Measurements from ENCODE around the gene SIGLEC12. TPM values are rescaled to one million over a fixed set of nuclear protein-coding genes. Genes with fewer than 3 reads are reported as not detected.
A peak's percentile ranks its signal among the peaks of the same experiment; 100 is the strongest.
"Not testable (repeated sequence)": the region's sequence is repeated elsewhere in the genome, so short reads cannot be mapped to it uniquely, and the experiment has no call there.

SIGLEC12 gene
- polyA plus RNA-seq, 4 donors: 0.04 to 0.13 (median 0.11) TPM; not detected in 1

GRCh38 chr19:51524666-51525264 lies 23.2 kb upstream of the SIGLEC12 start:
- no peak for DNase-seq (ENCODE audit: low read depth in 4 of 4, low spot score in 3 of 4)

- DNase-seq (ENCODE audit: low read depth in 4 of 4, low spot score in 3 of 4): no peak
Measured at GRCh38 chr19:51521781-51522180, 20.2 kb upstream of the SIGLEC12 start.

- DNase-seq (ENCODE audit: low read depth in 4 of 4, low spot score in 3 of 4): no peak
Measured at GRCh38 chr19:51521357-51521756, 19.8 kb upstream of the SIGLEC12 start.

- DNase-seq (ENCODE audit: low read depth in 4 of 4, low spot score in 3 of 4): no peak
Measured at GRCh38 chr19:51520728-51521127, 19.1 kb upstream of the SIGLEC12 start.

- DNase-seq (ENCODE audit: low read depth in 4 of 4, low spot score in 3 of 4): peak; percentile 9 to 32 (median 22)
Measured at GRCh38 chr19:51514866-51515481, 13.4 kb upstream of the SIGLEC12 start.

- DNase-seq (ENCODE audit: low read depth in 4 of 4, low spot score in 3 of 4): no peak
Measured at GRCh38 chr19:51513968-51514367, 12.4 kb upstream of the SIGLEC12 start.

- no peak for DNase-seq (ENCODE audit: low read depth in 4 of 4, low spot score in 3 of 4)
Measured at GRCh38 chr19:51511353-51511752, 9.8 kb upstream of the SIGLEC12 start.

- DNase-seq (ENCODE audit: low read depth in 4 of 4, low spot score in 3 of 4): no peak
Measured at GRCh38 chr19:51509823-51510660, 8.4 kb upstream of the SIGLEC12 start.

- DNase-seq (ENCODE audit: low read depth in 4 of 4, low spot score in 3 of 4): no peak
Measured at GRCh38 chr19:51508059-51508733, 6.6 kb upstream of the SIGLEC12 start.

GRCh38 chr19:51507640-51508058 lies 6.0 kb upstream of the SIGLEC12 start:
- DNase-seq (ENCODE audit: low read depth in 4 of 4, low spot score in 3 of 4): no peak

GRCh38 chr19:51507192-51507591 lies 5.6 kb upstream of the SIGLEC12 start:
- no peak for DNase-seq (ENCODE audit: low read depth in 4 of 4, low spot score in 3 of 4)

- DNase-seq (ENCODE audit: low read depth in 4 of 4, low spot score in 3 of 4): no peak
Measured at GRCh38 chr19:51505904-51506303, 4.3 kb upstream of the SIGLEC12 start.

GRCh38 chr19:51503896-51504295 lies 2.3 kb upstream of the SIGLEC12 start:
- no peak for DNase-seq (ENCODE audit: low read depth in 4 of 4, low spot score in 3 of 4)

- no peak for DNase-seq (ENCODE audit: low read depth in 4 of 4, low spot score in 3 of 4)
Measured at GRCh38 chr19:51503286-51503817, 1.8 kb upstream of the SIGLEC12 start.

- not testable (repeated sequence) for DNase-seq (ENCODE audit: low read depth in 4 of 4, low spot score in 3 of 4)
Measured at GRCh38 chr19:51500931-51501330, 669 bp downstream of the SIGLEC12 start.

- DNase-seq (ENCODE audit: low read depth in 4 of 4, low spot score in 3 of 4): no peak
Measured at GRCh38 chr19:51497666-51498065, 3.9 kb downstream of the SIGLEC12 start.

- no peak for DNase-seq (ENCODE audit: low read depth in 4 of 4, low spot score in 3 of 4)
Measured at GRCh38 chr19:51493776-51494175, 7.8 kb downstream of the SIGLEC12 start.

GRCh38 chr19:51491586-51491985 lies 10.0 kb downstream of the SIGLEC12 start:
- no peak for DNase-seq (ENCODE audit: low read depth in 4 of 4, low spot score in 3 of 4)

- DNase-seq (ENCODE audit: low read depth in 4 of 4, low spot score in 3 of 4): no peak
Measured at GRCh38 chr19:51490676-51491075, 10.9 kb downstream of the SIGLEC12 start.

- DNase-seq (ENCODE audit: low read depth in 4 of 4, low spot score in 3 of 4): no peak
Measured at GRCh38 chr19:51489113-51489512, 12.5 kb downstream of the SIGLEC12 start.

- DNase-seq (ENCODE audit: low read depth in 4 of 4, low spot score in 3 of 4): no peak
Measured at GRCh38 chr19:51488491-51488890, 13.1 kb downstream of the SIGLEC12 start.
